Lung (tissue), 12 donors: ENCODE results near the gene SNRK. TPM values are rescaled to one million over a fixed set of nuclear protein-coding genes. Genes with fewer than 3 reads are reported as not detected.

Experiments used
- ATAC-seq: fragments of 200-7000 bp; cut with Tn5 transposase; one replicate; pipeline ENCODE4 v1.9.1; 2020; ENCODE audit warnings: moderate number of reproducible peaks; ENCODE audit not compliant: insufficient read depth, low FRiP score
- DNase-seq, 3 donors: peaks; one replicate each; pipeline ENCODE4 v3.0.0-alpha.2; 2013 to 2017
- H3K27ac ChIP-seq, 2 donors: one replicate each; pipeline ENCODE4 v1.5.1; 2013; ENCODE audit warnings: mild to moderate bottlenecking in 2 of 2, moderate library complexity in 2 of 2, control low read depth in 1 of 2, inconsistent platforms in 1 of 2, low read depth in 1 of 2, low read length in 1 of 2
- H3K27me3 ChIP-seq, 3 donors: one replicate each; pipeline ENCODE4 v1.5.1; 2013; ENCODE audit warnings: low read length in 2 of 3; ENCODE audit not compliant: control insufficient read depth in 3 of 3, insufficient read depth in 3 of 3
- H3K36me3 ChIP-seq, 4 donors: one replicate each; pipeline ENCODE4 v1.5.1; 2013; ENCODE audit warnings: low read length in 4 of 4, mild to moderate bottlenecking in 1 of 4, moderate library complexity in 1 of 4; ENCODE audit not compliant: control insufficient read depth in 4 of 4, insufficient read depth in 4 of 4
- H3K4me1 ChIP-seq, 5 donors: one replicate each; pipeline ENCODE4 v1.5.1; 2013; ENCODE audit warnings: low read length in 5 of 5, mild to moderate bottlenecking in 2 of 5, moderate library complexity in 1 of 5; ENCODE audit not compliant: control insufficient read depth in 5 of 5, insufficient read depth in 5 of 5
- H3K4me3 ChIP-seq: one replicate; pipeline ENCODE4 v1.5.1; 2013; ENCODE audit warnings: mild to moderate bottlenecking, control low read depth, moderate library complexity
- H3K9ac ChIP-seq, 2 donors: one replicate each; pipeline ENCODE4 v1.5.1; 2013; ENCODE audit warnings: low read length in 2 of 2, control low read depth in 1 of 2; ENCODE audit not compliant: insufficient read depth in 1 of 2
- H3K9me3 ChIP-seq, 4 donors: one replicate each; pipeline ENCODE4 v1.5.1; 2013; ENCODE audit warnings: low read length in 3 of 4, mild to moderate bottlenecking in 1 of 4, moderate library complexity in 1 of 4; ENCODE audit not compliant: control insufficient read depth in 4 of 4, insufficient read depth in 3 of 4
- WGBS, 2 donors: extraction: QIAGEN DNeasy Blood & Tissue Kit; methylation state at CpG; one replicate each; pipeline ENCODE4 v1.1.7; 2013; 5-methylcytosine and 5-hydroxymethylcytosine counted together
- polyA plus RNA-seq, 2 donors: library from polyadenylated mRNA; stranded (reverse); fragments of 200-250 nt; gene quantifications; one replicate each; pipeline ENCODE4 v1.2.1, GENCODE V29; 2013
- total RNA-seq, 2 donors: library from RNA; depleted of rRNA in 1 of 2; stranded (reverse); fragments of >200 nt in 1 of 2; gene quantifications; one replicate each; pipeline ENCODE4 v1.2.1, GENCODE V29; 2014 to 2021
- TF ChIP-seq, protein P1 (sequence below): IDR thresholded peaks from 2 replicates; pipeline ENCODE4 v1.5.1; 2012; ENCODE audit warnings: mild to moderate bottlenecking; ENCODE audit errors: control extremely low read depth, extremely low read depth
- donor health status: control.
- donor health status: control.
- donor health status: Bipolar disorder and iron deficiency.
- donor health status: healthy.
- donor health status: DM: yes; HTN: yes; CAD: no.

Gene SNRK
- total and polyA plus RNA-seq, 4 donors = 19.2 to 139 (median 45.6) TPM

DNA sequence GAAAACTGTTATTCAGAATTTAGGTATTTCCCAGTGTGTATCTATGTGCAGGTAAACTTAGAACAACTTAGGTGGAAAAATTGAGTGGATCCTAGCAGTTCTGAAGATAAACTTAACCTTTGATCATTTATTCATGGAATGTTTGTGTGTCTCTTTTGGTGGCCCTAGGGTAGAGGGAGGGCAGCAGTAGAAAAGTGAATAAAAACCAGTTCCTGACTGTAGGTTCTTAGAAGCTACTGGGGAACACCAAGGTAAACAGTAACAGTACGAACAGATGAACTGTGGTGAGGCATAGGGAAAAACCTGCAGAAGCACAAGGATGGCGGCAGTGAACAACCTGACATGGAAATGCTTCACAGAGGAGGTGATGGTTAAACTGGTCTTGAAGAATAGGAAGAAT, 2.5 kb downstream of the SNRK start:
- Histone ChIP-seq H3K4me3 (peak overlapping the region; percentile 37), H3K27me3 (no peaks in the 10 kb centered on the region), H3K9me3 (no peaks in the 10 kb centered on the region), H3K4me1 (peaks cover 9 to 37% (median 16%) of the 10 kb centered on the region in 5 donors), H3K9ac (peak overlapping the region in 1 of 2 donors; percentile 61), H3K27ac (peak overlapping the region; percentile 36 to 84), H3K36me3 (peaks cover 0 to 3% (median under 1%) of the 10 kb centered on the region in 4 donors)
- TF ChIP-seq, protein P1, sequence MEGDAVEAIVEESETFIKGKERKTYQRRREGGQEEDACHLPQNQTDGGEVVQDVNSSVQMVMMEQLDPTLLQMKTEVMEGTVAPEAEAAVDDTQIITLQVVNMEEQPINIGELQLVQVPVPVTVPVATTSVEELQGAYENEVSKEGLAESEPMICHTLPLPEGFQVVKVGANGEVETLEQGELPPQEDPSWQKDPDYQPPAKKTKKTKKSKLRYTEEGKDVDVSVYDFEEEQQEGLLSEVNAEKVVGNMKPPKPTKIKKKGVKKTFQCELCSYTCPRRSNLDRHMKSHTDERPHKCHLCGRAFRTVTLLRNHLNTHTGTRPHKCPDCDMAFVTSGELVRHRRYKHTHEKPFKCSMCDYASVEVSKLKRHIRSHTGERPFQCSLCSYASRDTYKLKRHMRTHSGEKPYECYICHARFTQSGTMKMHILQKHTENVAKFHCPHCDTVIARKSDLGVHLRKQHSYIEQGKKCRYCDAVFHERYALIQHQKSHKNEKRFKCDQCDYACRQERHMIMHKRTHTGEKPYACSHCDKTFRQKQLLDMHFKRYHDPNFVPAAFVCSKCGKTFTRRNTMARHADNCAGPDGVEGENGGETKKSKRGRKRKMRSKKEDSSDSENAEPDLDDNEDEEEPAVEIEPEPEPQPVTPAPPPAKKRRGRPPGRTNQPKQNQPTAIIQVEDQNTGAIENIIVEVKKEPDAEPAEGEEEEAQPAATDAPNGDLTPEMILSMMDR = no peak
- DNase-seq = peak in 1 of 3 donors; percentile 6
- WGBS, 2 donors = 50 to 55% methylated on average over 2 of the region's 2 CpGs
- no peak for ATAC-seq

DNA sequence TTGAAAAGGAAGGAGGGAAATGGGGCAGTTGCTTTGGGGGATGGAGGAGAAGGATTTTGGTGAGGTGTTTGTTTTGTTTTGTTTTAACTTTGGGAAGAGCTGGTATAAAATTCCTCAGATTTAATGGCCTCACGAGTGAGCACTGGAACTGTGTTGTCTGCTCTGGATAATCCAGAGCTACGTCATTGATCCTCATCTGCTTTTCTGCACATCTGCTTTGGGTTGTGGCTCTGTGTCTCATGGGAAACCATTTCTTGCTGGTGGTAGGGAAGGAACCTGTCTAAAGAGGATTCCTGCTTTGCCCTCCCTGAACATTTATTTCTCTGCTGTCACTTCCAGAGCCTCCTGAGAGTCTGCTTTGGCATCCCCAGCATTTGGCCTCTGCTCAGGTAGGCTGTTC, 3.1 kb downstream of the SNRK start:
- TF ChIP-seq, protein P1 = no peak
- H3K27ac ChIP-seq = peak overlapping the region; percentile 36 to 84

DNA sequence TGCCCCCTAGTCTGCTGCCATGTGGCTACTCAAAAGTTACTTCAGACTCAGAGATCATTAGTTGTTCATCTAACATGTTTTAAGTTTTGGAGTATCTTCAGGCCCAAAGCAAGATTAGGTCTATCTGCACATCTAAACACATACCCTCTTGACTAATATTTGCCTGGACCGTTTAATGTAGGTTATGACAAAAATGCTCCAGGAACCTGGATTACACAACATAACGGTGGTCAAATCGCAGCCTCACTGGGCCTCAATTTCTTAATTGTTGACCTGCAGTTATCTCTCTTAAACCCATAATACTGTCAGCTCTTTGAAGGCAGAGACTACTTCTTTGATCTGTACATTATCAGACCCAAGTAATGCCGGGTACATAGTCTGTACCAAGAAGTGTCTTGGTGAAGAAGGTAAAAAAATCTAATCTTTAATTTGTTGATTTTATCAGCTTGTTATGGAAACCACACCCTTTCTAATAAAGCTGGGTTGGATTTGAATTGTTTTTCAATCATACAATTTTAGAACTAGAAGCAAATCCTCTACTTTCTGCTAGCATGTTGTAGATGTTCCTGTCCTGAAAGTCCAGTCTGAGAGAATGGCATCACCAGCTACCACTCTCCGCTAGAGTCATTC, 3.6 kb downstream of the SNRK start:
- H3K4me1 ChIP-seq = peaks cover 9 to 38% (median 16%) of the 10 kb centered on the region in 5 donors
- peaks cover 0 to 3% (median under 1%) of the 10 kb centered on the region in 4 donors for H3K36me3 ChIP-seq
- H3K4me3 ChIP-seq = peak overlapping the region; percentile 37
- H3K9me3 ChIP-seq = no peaks in the 10 kb centered on the region
- peak overlapping the region; percentile 36 to 72 for H3K27ac ChIP-seq
- TF ChIP-seq, protein P1 = no peak
- ATAC-seq (no peak), DNase-seq (no peak)
- 32 to 46% methylated on average over 5 of the region's 5 CpGs for WGBS, 2 donors
- H3K27me3 ChIP-seq = no peaks in the 10 kb centered on the region
- H3K9ac ChIP-seq = no peak overlapping the region

More for the DNA sequence above, 3.1 kb downstream of the SNRK start:
- Histone ChIP-seq H3K9me3 (no peaks in the 10 kb centered on the region), H3K4me3 (peak overlapping the region; percentile 37), H3K36me3 (peaks cover 0 to 3% (median under 1%) of the 10 kb centered on the region in 4 donors), H3K27me3 (no peaks in the 10 kb centered on the region), H3K9ac (peak overlapping the region in 1 of 2 donors; percentile 51), H3K4me1 (peaks cover 9 to 37% (median 16%) of the 10 kb centered on the region in 5 donors)
- DNase-seq = peak in 1 of 3 donors; percentile 7
- 41 to 53% methylated on average over 2 of the region's 2 CpGs for WGBS, 2 donors
- ATAC-seq = no peak
